ENCODE measurements around the gene COPS3. TPM values are rescaled to one million over a fixed set of nuclear protein-coding genes. Genes with fewer than 3 reads are reported as not detected.

COPS3 gene
- total and polyA plus RNA-seq, 9 of the 15 experiments (the other 6 are each of a cell fraction or from before 2014, with no cell fraction given), result 92.4 to 295 (median 167) TPM

- TF ChIP-seq MYC (IDR thresholded peaks at IDR 0.05; ENCODE audit: low read depth, low read length) (peak; percentile 79), MYC (CRISPR knock-in tag; IDR thresholded peaks at IDR 0.05; ENCODE audit: borderline replicate concordance, low read depth) (no peak), FOS (IDR thresholded peaks at IDR 0.05; ENCODE audit: extremely low read depth, insufficient read length) (peak; percentile 87), ZBTB12 (CRISPR knock-in tag; IDR thresholded peaks at IDR 0.05) (peak; percentile 57), KDM5B (IDR thresholded peaks at IDR 0.05; ENCODE audit: insufficient replicate concordance, low read depth, low read length) (peak; percentile 76), DACH1 (IDR thresholded peaks at IDR 0.05; ENCODE audit: partially characterized antibody) (no peak), L3MBTL2 (IDR thresholded peaks at IDR 0.05) (peak; percentile 84), C11orf30 (IDR thresholded peaks at IDR 0.05; ENCODE audit: low read depth) (peak; percentile 89), EP300 (IDR thresholded peaks at IDR 0.05; ENCODE audit: low read length) (0 out of 2 replicates have a peak, but pooled peaks have one; percentile 16), ZNF41 (CRISPR knock-in tag; conservative IDR thresholded peaks at IDR 0.05) (no peak), TAF1 (IDR thresholded peaks at IDR 0.05; ENCODE audit: control insufficient read depth, extremely low read depth, insufficient read depth, low read length, severe bottlenecking) (peak; percentile 86), NRF1 (conservative IDR thresholded peaks at IDR 0.05 in 1 of 2, IDR thresholded peaks at IDR 0.05 in 1 of 2) (peak; percentile 24 to 50; a peak in 1 of 4 replicates), RNF2 (IDR thresholded peaks at IDR 0.05) (0 out of 2 replicates have a peak, but pooled peaks have one; percentile 43), ZNF740 (CRISPR knock-in tag; IDR thresholded peaks at IDR 0.05) (no peak), ZNF740 (tag; IDR thresholded peaks at IDR 0.05) (no peak), CBX2 (IDR thresholded peaks at IDR 0.05; ENCODE audit: insufficient read depth, low read length, poor library complexity, severe bottlenecking) (no peak)
These were observed at the start of gene COPS3 (continued) for GRCh38 chr17:17280613-17281549.

Measured in K562 (cell line).